ENCODE results near the gene ITGB2.

ITGB2 gene

GRCh38 chr21:44908908-44909307 is 11.8 kb downstream of the ITGB2 start:
- DNase-seq: no peak

- no peak for DNase-seq
Observed at GRCh38 chr21:44907966-44908895, 12.5 kb downstream of the ITGB2 start.

- DNase-seq: no peak
Observed at GRCh38 chr21:44907225-44907965, 13.3 kb downstream of the ITGB2 start.

- DNase-seq: no peak
Observed at GRCh38 chr21:44905728-44906090, 15.0 kb downstream of the ITGB2 start.

- DNase-seq: no peak
Observed at GRCh38 chr21:44905016-44905727, 15.5 kb downstream of the ITGB2 start.

- DNase-seq: no peak
Observed at GRCh38 chr21:44904141-44904923, 16.4 kb downstream of the ITGB2 start.

- no peak for DNase-seq
Observed at GRCh38 chr21:44903689-44904088, 17.0 kb downstream of the ITGB2 start.

- DNase-seq: no peak
Observed at GRCh38 chr21:44903050-44903685, 17.5 kb downstream of the ITGB2 start.

- DNase-seq: no peak
Observed at GRCh38 chr21:44902268-44903049, 18.2 kb downstream of the ITGB2 start.

- DNase-seq: no peak
Observed at GRCh38 chr21:44901391-44902074, 19.2 kb downstream of the ITGB2 start.

- no peak for DNase-seq
Observed at GRCh38 chr21:44900559-44901251, 20.0 kb downstream of the ITGB2 start.

GRCh38 chr21:44899768-44900558 is 20.7 kb downstream of the ITGB2 start:
- DNase-seq: no peak

- no peak for DNase-seq
Observed at GRCh38 chr21:44898851-44899767, 21.6 kb downstream of the ITGB2 start.

- no peak for DNase-seq
Observed at GRCh38 chr21:44898011-44898488, 22.6 kb downstream of the ITGB2 start.

- DNase-seq: no peak
Observed at GRCh38 chr21:44897326-44898010, 23.2 kb downstream of the ITGB2 start.

- no peak for DNase-seq
Observed at GRCh38 chr21:44896561-44897286, 24.0 kb downstream of the ITGB2 start.

GRCh38 chr21:44895859-44896258 is 24.8 kb downstream of the ITGB2 start:
- DNase-seq: no peak

Measured in activated CD4-positive, alpha-beta T cell treated with anti-CD3 and anti-CD28 coated beads for 1 hour (primary cell).